Measurements from ENCODE around the gene TRIM56. TPM values are rescaled to one million over a fixed set of nuclear protein-coding genes. Genes with fewer than 3 reads are reported as not detected.

Gene TRIM56
- total and polyA plus RNA-seq, 2 of the 13 experiments (the other 11 are each of a cell fraction or from before 2014, with no cell fraction given), result 3.2 to 7.1 TPM

DNA sequence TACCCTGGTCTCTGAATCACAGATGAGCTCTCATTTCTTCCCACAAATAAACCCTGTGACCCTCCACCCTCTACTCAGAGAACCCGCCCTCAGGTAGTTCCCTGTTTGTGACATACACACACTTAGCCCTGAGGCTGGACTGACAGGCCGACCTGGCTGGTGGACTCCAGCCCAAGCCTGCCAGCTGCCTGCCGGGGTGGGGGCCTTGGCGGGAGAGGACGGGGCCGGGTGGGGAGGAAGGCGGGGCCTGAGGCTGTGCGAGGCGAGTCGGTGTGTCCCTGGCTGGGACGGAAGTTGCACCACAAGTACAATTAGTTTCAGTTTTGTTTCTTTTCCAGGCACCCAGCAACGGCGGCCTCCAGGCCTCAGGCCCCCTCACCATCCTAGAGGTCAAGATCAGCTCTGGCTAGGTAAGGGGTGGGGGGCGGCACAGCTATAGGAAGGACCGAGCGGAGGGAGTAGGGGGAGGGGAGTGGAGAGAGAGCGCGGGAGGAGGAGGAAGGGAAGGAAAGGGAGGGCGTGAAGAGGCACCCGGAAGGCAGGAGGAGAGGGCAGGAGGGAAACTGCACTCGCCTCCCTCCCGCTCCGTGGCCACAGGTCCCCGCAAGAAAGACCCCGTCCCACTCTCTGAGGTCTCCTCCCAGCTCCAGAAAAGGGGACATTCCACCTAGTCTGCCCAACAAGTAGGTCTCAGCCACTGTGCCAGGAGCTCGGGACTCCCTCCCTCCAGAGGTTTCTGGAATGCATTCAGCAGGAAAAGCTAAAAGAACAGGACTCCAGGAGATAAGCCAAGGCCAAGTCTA is at the start of gene TRIM56 (continued):
- TF ChIP-seq, protein P1, sequence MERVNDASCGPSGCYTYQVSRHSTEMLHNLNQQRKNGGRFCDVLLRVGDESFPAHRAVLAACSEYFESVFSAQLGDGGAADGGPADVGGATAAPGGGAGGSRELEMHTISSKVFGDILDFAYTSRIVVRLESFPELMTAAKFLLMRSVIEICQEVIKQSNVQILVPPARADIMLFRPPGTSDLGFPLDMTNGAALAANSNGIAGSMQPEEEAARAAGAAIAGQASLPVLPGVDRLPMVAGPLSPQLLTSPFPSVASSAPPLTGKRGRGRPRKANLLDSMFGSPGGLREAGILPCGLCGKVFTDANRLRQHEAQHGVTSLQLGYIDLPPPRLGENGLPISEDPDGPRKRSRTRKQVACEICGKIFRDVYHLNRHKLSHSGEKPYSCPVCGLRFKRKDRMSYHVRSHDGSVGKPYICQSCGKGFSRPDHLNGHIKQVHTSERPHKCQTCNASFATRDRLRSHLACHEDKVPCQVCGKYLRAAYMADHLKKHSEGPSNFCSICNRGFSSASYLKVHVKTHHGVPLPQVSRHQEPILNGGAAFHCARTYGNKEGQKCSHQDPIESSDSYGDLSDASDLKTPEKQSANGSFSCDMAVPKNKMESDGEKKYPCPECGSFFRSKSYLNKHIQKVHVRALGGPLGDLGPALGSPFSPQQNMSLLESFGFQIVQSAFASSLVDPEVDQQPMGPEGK (CRISPR knock-in tag; IDR thresholded peaks at IDR 0.05), result peak; percentile 96
- TF ChIP-seq, protein P2, sequence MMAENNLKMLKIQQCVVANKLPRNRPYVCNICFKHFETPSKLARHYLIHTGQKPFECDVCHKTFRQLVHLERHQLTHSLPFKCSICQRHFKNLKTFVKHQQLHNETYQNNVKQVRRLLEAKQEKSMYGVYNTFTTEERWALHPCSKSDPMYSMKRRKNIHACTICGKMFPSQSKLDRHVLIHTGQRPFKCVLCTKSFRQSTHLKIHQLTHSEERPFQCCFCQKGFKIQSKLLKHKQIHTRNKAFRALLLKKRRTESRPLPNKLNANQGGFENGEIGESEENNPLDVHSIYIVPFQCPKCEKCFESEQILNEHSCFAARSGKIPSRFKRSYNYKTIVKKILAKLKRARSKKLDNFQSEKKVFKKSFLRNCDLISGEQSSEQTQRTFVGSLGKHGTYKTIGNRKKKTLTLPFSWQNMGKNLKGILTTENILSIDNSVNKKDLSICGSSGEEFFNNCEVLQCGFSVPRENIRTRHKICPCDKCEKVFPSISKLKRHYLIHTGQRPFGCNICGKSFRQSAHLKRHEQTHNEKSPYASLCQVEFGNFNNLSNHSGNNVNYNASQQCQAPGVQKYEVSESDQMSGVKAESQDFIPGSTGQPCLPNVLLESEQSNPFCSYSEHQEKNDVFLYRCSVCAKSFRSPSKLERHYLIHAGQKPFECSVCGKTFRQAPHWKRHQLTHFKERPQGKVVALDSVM (CRISPR knock-in tag; IDR thresholded peaks at IDR 0.05), result 0 out of 2 replicates have a peak, but pooled peaks have one; percentile 30
- TF ChIP-seq NR3C1 (CRISPR knock-in tag; IDR thresholded peaks at IDR 0.05) (no peak), EHMT2 (IDR thresholded peaks at IDR 0.05; ENCODE audit: borderline replicate concordance, low read depth, low read length) (no peak), NFYB (CRISPR knock-in tag; IDR thresholded peaks at IDR 0.05) (no peak), MTF1 (CRISPR knock-in tag; IDR thresholded peaks at IDR 0.05) (no peak), ZNF234 (CRISPR knock-in tag; conservative IDR thresholded peaks at IDR 0.05) (no peak), BCL6 (CRISPR knock-in tag; IDR thresholded peaks at IDR 0.05) (peak; percentile 13; the same call in 1 of the 2 replicates), ZNF235 (CRISPR knock-in tag; IDR thresholded peaks at IDR 0.05; ENCODE audit: borderline replicate concordance) (no peak), REPIN1 (CRISPR knock-in tag; IDR thresholded peaks at IDR 0.05; ENCODE audit: borderline replicate concordance, low read depth) (no peak), PAF1 (CRISPR knock-in tag; IDR thresholded peaks at IDR 0.05) (no peak), CENPX (CRISPR knock-in tag; IDR thresholded peaks at IDR 0.05) (no peak), HHEX (CRISPR knock-in tag; IDR thresholded peaks at IDR 0.05) (no peak), ZFP37 (CRISPR knock-in tag; IDR thresholded peaks at IDR 0.05; ENCODE audit: borderline replicate concordance) (peak; percentile 35; the same call in 1 of the 2 replicates), ZSCAN20 (CRISPR knock-in tag; IDR thresholded peaks at IDR 0.05; ENCODE audit: borderline replicate concordance) (no peak)
- TF ChIP-seq, protein P3, sequence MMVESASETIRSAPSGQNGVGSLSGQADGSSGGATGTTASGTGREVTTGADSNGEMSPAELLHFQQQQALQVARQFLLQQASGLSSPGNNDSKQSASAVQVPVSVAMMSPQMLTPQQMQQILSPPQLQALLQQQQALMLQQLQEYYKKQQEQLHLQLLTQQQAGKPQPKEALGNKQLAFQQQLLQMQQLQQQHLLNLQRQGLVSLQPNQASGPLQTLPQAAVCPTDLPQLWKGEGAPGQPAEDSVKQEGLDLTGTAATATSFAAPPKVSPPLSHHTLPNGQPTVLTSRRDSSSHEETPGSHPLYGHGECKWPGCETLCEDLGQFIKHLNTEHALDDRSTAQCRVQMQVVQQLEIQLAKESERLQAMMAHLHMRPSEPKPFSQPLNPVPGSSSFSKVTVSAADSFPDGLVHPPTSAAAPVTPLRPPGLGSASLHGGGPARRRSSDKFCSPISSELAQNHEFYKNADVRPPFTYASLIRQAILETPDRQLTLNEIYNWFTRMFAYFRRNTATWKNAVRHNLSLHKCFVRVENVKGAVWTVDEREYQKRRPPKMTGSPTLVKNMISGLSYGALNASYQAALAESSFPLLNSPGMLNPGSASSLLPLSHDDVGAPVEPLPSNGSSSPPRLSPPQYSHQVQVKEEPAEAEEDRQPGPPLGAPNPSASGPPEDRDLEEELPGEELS (CRISPR knock-in tag; IDR thresholded peaks at IDR 0.05), result no peak
- TF ChIP-seq, protein P4, sequence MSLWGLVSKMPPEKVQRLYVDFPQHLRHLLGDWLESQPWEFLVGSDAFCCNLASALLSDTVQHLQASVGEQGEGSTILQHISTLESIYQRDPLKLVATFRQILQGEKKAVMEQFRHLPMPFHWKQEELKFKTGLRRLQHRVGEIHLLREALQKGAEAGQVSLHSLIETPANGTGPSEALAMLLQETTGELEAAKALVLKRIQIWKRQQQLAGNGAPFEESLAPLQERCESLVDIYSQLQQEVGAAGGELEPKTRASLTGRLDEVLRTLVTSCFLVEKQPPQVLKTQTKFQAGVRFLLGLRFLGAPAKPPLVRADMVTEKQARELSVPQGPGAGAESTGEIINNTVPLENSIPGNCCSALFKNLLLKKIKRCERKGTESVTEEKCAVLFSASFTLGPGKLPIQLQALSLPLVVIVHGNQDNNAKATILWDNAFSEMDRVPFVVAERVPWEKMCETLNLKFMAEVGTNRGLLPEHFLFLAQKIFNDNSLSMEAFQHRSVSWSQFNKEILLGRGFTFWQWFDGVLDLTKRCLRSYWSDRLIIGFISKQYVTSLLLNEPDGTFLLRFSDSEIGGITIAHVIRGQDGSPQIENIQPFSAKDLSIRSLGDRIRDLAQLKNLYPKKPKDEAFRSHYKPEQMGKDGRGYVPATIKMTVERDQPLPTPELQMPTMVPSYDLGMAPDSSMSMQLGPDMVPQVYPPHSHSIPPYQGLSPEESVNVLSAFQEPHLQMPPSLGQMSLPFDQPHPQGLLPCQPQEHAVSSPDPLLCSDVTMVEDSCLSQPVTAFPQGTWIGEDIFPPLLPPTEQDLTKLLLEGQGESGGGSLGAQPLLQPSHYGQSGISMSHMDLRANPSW (CRISPR knock-in tag; IDR thresholded peaks at IDR 0.05; ENCODE audit: borderline replicate concordance), result no peak
- TF ChIP-seq, protein P5, sequence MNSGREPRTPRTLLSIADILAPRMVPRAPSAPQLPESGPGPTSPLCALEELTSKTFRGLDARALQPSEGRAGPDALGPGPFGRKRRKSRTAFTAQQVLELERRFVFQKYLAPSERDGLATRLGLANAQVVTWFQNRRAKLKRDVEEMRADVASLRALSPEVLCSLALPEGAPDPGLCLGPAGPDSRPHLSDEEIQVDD (CRISPR knock-in tag; IDR thresholded peaks at IDR 0.05; ENCODE audit: borderline replicate concordance), result no peak
- TF ChIP-seq, protein P6, sequence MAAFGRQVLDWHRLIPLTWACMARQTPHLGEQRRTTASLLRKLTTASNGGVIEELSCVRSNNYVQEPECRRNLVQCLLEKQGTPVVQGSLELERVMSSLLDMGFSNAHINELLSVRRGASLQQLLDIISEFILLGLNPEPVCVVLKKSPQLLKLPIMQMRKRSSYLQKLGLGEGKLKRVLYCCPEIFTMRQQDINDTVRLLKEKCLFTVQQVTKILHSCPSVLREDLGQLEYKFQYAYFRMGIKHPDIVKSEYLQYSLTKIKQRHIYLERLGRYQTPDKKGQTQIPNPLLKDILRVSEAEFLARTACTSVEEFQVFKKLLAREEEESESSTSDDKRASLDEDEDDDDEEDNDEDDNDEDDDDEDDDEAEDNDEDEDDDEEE (CRISPR knock-in tag; IDR thresholded peaks at IDR 0.05), result no peak
